ENCODE data around the gene CDK14. TPM values are rescaled to one million over a fixed set of nuclear protein-coding genes. Genes with fewer than 3 reads are reported as not detected.

Gene CDK14
- total RNA-seq, 1 experiment from 2014 or later, result 39.1 TPM

- Histone ChIP-seq H3K4me1 (replicated peaks; ENCODE audit: insufficient read depth) (no peaks in the 10 kb centered on the region), H3K9me3 (ENCODE audit: insufficient read depth, low read depth) (no peaks in the 10 kb centered on the region), H3K27me3 (ENCODE audit: insufficient read depth, low read depth) (no peaks in the 10 kb centered on the region), H3K79me2 (ENCODE audit: low read depth) (no peaks in the 10 kb centered on the region), H4K20me1 (ENCODE audit: insufficient read depth) (no peaks in the 10 kb centered on the region), H3K4me2 (no peak overlapping the region), H2AFZ (no peak overlapping the region), H3F3A (ENCODE audit: insufficient read depth, low read depth) (no peaks in the 10 kb centered on the region), H3K27ac (no peak overlapping the region), H3K36me3 (ENCODE audit: low read depth) (no peaks in the 10 kb centered on the region), H3K4me3 (no peak overlapping the region), H3K9me2 (ENCODE audit: insufficient read depth) (no peaks in the 10 kb centered on the region)
- no peak for DNase-seq
- ChIA-PET POLR2A (ENCODE audit: unreplicated experiment) (interaction anchor here (0.7 kb wide), 1 partner anchor 325 kb away, joined by 3 read pairs; no protein-coding TSS in a partner anchor), CTCF (interaction anchor here (1.6 kb wide), 1 partner anchor 326 kb away, joined by 3 read pairs; no protein-coding TSS in a partner anchor)
- intact Hi-C loops (cut with micrococcal nuclease; ENCODE audit: unreplicated experiment), result no loop called here
- no TSS peak for BruUV-seq (replicated peaks)
- TF ChIP-seq EZH2 (IDR thresholded peaks at IDR 0.05; ENCODE audit: low read depth), result no peak
- TF ChIP-seq, protein P1, sequence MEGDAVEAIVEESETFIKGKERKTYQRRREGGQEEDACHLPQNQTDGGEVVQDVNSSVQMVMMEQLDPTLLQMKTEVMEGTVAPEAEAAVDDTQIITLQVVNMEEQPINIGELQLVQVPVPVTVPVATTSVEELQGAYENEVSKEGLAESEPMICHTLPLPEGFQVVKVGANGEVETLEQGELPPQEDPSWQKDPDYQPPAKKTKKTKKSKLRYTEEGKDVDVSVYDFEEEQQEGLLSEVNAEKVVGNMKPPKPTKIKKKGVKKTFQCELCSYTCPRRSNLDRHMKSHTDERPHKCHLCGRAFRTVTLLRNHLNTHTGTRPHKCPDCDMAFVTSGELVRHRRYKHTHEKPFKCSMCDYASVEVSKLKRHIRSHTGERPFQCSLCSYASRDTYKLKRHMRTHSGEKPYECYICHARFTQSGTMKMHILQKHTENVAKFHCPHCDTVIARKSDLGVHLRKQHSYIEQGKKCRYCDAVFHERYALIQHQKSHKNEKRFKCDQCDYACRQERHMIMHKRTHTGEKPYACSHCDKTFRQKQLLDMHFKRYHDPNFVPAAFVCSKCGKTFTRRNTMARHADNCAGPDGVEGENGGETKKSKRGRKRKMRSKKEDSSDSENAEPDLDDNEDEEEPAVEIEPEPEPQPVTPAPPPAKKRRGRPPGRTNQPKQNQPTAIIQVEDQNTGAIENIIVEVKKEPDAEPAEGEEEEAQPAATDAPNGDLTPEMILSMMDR (conservative IDR thresholded peaks at IDR 0.05), result peak; percentile 36; the same call in 1 of the 2 replicates
Measured at GRCh38 chr7:90708841-90709317, 112.8 kb downstream of the CDK14 start.

DNA sequence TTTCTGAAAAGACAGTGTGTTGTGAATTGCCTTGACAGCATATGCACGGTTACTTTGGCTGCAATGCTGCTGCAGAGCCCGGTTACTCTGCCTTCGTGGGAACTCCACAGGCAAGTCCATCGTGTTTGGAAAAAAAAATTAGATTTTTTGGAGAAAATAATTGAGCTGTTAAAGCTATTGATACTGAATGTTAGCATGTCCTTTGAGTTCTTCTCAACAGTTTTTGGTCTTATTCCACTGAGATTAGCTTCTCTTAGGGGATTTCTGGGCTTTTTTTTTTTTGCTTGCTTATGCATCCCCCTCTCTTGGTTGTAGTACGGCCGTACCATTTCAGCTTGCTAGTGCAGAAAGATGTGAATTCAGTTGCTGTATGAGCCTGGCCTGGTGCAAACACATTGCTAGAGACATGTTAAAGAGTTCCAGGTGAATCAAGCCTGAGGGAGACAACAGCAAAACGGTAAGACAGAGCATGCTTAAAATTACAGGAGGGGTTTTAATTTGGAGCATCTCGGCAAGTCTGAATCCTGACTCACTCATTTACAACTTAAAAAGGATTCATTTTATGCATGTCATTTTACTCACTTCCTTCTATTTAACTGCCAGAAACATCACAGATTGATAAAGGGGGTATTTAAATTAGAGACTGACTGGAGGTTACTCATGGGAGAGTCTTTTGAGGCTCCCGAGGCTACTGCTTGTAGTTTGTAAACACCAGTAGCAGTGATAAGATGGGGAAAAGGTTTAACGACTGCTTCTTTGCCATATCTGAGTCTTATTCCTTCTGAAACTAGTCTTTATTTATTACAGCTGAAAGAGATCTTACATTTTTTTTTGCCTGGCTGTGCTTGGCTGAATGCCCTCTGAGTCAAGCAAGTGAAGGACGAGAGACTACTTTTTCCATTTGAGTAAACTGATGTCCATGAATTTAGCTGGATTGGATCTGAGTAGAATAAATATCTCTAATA, 113.7 kb downstream of the CDK14 start:
- H3K79me2 ChIP-seq (ENCODE audit: low read depth), result no peaks in the 10 kb centered on the region
- H3K27me3 ChIP-seq (ENCODE audit: insufficient read depth, low read depth), result no peaks in the 10 kb centered on the region
- ChIA-PET POLR2A (ENCODE audit: unreplicated experiment) (interaction anchor here (0.6 to 0.7 kb wide), 2 partner anchors 324 to 498 kb away, joined by 3 to 4 read pairs; partner anchors contain the start of gene STEAP2), CTCF (no interaction called here)
- intact Hi-C loops (cut with micrococcal nuclease; ENCODE audit: unreplicated experiment), result no loop called here
- BruUV-seq (replicated peaks), result no TSS peak
- no peak overlapping the region for H3K27ac ChIP-seq
- no peaks in the 10 kb centered on the region for H4K20me1 ChIP-seq (ENCODE audit: insufficient read depth)
- no peak overlapping the region for H3K4me3 ChIP-seq
- H2AFZ ChIP-seq, result no peak overlapping the region
- H3F3A ChIP-seq (ENCODE audit: insufficient read depth, low read depth), result no peaks in the 10 kb centered on the region
- TF ChIP-seq, protein P1 (conservative IDR thresholded peaks at IDR 0.05), result no peak
- TF ChIP-seq EZH2 (IDR thresholded peaks at IDR 0.05; ENCODE audit: low read depth), result no peak
- no peak for DNase-seq
- no peaks in the 10 kb centered on the region for H3K4me1 ChIP-seq (replicated peaks; ENCODE audit: insufficient read depth)
- no peaks in the 10 kb centered on the region for H3K36me3 ChIP-seq (ENCODE audit: low read depth)
- H3K9me3 ChIP-seq (ENCODE audit: insufficient read depth, low read depth), result no peaks in the 10 kb centered on the region
- no peaks in the 10 kb centered on the region for H3K9me2 ChIP-seq (ENCODE audit: insufficient read depth)
- no peak overlapping the region for H3K4me2 ChIP-seq

- Histone ChIP-seq H3K4me2 (no peak overlapping the region), H4K20me1 (ENCODE audit: insufficient read depth) (no peaks in the 10 kb centered on the region), H3K4me1 (replicated peaks; ENCODE audit: insufficient read depth) (no peaks in the 10 kb centered on the region), H3F3A (ENCODE audit: insufficient read depth, low read depth) (no peaks in the 10 kb centered on the region), H3K27me3 (ENCODE audit: insufficient read depth, low read depth) (no peaks in the 10 kb centered on the region), H3K9me3 (ENCODE audit: insufficient read depth, low read depth) (no peaks in the 10 kb centered on the region), H2AFZ (no peak overlapping the region), H3K9me2 (ENCODE audit: insufficient read depth) (no peaks in the 10 kb centered on the region), H3K79me2 (ENCODE audit: low read depth) (no peaks in the 10 kb centered on the region), H3K36me3 (ENCODE audit: low read depth) (no peaks in the 10 kb centered on the region), H3K4me3 (no peak overlapping the region), H3K27ac (no peak overlapping the region)
- intact Hi-C loops (cut with micrococcal nuclease; ENCODE audit: unreplicated experiment), result no loop called here
- TF ChIP-seq, protein P1 (conservative IDR thresholded peaks at IDR 0.05), result no peak
- no peak for TF ChIP-seq EZH2 (IDR thresholded peaks at IDR 0.05; ENCODE audit: low read depth)
- BruUV-seq (replicated peaks), result no TSS peak
- ChIA-PET POLR2A (ENCODE audit: unreplicated experiment) (no interaction called here), CTCF (no interaction called here)
- DNase-seq, result no peak
Measured at GRCh38 chr7:90710466-90710850, 114.3 kb downstream of the CDK14 start.
